GM04504 (cell line): Measurements from ENCODE around the gene GLTPD2.
A peak's percentile ranks its signal among the peaks of the same experiment; 100 is the strongest.

Experiments used
- DNase-seq: peaks from one replicate; pipeline ENCODE4 v3.0.0-alpha.2; 2012; ENCODE audit warnings: low read depth

Gene GLTPD2

DNA sequence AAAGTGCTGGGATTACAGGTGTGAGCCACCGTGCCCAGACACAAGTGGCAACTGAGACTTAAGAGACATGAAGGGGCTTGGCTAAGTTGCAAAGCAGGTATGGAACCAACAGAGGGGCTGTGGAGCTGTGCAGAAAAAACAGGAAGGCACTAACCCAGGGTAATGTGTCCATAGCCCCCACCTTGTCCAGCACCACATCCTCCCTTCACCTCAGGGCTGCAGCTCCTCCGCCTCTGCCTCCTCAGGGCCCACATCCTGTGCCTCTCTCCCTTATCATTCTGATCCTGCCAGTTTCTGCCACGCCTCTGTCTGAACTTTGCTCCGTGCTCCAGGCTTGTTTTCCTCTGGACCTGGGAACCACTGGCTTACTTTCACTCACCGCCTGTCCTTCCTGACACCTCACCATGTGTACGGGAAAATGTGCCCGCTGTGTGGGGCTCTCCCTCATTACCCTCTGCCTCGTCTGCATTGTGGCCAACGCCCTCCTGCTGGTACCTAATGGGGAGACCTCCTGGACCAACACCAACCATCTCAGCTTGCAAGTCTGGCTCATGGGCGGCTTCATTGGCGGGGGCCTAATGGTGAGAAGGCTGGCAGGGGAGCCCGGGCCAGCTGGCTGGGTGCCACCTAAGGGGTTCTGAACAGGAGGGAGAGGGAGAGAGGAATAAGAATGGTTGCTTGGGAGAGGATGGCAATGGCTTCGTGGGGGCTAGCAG, 17.1 kb upstream of the GLTPD2 start, which contains the start of gene TM4SF5:
Gene TM4SF5, plus strand, starts transcription at position 368 of the 716 bp plus-strand sequence. Its CDS starts 37 bp downstream, at position 405.
- DNase-seq, result no peak

DNA sequence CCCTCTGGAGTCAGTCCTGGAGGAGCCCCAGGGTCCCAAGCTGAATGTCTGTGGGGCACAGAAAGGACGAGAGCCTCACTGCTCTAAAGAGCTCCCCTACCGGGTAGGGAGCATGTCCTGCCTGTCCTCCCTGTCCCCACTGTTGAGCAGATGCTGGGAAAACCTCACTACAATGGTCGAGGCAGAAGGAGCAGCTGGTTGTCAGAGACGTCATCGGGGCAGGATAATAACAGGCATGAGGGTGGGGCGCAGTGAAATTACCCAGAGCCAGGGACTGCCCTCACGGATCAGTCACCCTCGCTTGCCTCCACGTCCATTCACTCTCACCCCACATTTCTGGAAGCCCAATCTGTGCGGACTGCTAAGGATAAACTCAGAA, 16.5 kb upstream of the GLTPD2 start:
- no peak for DNase-seq

- no peak for DNase-seq
Observed at GRCh38 chr17:4777969-4778760, 10.6 kb upstream of the GLTPD2 start.

- DNase-seq, result no peak
Observed at GRCh38 chr17:4780325-4780955, 8.3 kb upstream of the GLTPD2 start.

DNA sequence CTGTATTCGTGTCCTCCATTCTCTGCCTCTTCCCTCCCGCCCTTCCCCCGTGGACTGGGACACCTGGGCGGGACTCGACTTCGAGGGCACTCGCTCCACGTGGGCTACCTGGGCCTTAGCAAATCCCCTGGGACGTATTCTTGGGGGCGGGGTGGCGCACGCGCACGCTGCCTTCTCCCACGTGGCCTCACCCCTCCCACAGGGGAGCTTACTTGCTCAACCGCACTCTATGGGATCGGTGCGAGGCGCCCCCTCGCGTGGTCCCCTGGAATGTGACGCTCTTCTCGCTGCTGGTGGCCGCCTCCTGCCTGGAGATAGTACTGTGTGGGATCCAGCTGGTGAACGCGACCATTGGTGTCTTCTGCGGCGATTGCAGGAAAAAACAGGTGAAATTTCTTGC, 6.1 kb upstream of the GLTPD2 start:
- no peak for DNase-seq

GRCh38 chr17:4785311-4786105, 3.3 kb upstream of the GLTPD2 start:
- DNase-seq, result no peak

GRCh38 chr17:4786106-4786511, 2.7 kb upstream of the GLTPD2 start, which contains the start of gene VMO1:
TSS of gene VMO1 (minus strand) at chr17:4786364. CDS start at chr17:4786352, 12 bp downstream.
- DNase-seq, result no peak

DNA sequence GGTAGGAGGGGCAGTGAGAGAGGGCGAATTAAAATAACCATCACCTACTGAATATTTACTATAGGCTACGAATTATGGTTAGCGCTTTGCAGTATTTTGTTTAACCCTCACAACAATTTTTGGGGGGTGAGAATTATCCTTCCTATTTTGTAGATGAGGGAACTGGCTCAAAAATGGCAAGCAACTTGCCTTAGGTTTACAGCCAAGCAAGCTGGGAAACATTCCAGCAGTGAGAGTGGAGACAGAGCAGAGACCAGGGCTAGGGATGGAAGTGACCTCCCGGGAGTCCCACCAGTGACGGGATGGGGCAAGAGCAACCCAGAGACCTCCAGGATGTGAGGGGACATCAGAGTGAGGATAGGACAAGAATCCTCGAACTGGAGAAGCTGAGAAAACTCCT, 2.2 kb upstream of the GLTPD2 start:
- no peak for DNase-seq

- DNase-seq, result no peak
Observed at GRCh38 chr17:4788159-4788806, 481 bp upstream of the GLTPD2 start.

- no peak for DNase-seq
Observed at GRCh38 chr17:4789701-4789950, 862 bp downstream of the GLTPD2 start.

- peak; percentile 69 for DNase-seq
Observed at GRCh38 chr17:4789951-4790704, 1.4 kb downstream of the GLTPD2 start.

- no peak for DNase-seq
Observed at GRCh38 chr17:4790705-4791088, 1.9 kb downstream of the GLTPD2 start.

DNA sequence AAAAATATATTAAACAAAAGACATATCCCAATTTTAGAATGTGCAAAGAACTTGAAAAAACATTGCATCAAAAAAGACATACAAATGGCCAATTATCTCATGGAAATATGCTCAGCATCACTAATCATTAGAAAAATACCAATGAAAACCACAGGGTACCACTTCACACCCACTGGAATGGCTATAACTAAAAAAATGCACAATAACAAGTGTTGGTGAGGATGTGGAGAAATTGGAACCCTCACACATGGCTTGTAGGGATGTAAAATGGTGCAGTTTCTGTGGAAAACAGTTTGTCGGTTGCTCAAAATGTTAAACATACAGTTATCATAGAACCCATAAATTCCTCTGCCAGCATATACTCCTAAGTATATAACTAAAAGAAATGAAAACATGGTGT, 6.4 kb downstream of the GLTPD2 start:
- DNase-seq, result no peak

- DNase-seq, result no peak
Observed at GRCh38 chr17:4796552-4796920, 7.8 kb downstream of the GLTPD2 start.

GRCh38 chr17:4800462-4801196, 11.9 kb downstream of the GLTPD2 start:
- DNase-seq, result no peak

DNA sequence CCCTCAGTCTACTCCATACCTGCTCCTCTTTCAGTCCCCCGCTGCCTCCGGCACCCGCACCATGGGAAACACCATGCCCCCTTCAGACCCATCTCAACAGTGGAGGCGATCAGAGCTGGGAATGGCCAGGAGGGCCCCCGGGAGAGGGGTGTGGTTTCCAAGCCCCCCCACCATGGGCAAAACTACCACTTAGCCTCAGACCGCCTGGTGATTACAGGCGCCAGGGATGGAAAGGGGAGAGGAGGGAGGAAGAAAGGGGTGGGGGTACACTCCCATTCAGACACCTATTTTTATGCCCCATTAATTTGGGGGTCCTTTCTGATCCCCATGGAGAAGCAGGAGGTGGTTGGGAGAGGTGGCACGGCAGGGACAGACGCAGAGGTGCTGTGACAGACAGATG, 13.5 kb downstream of the GLTPD2 start, which contains the start of gene C17orf114:
Gene C17orf114, minus strand, starts transcription at position 101 of the 400 bp plus-strand sequence.
- no peak for DNase-seq

DNA sequence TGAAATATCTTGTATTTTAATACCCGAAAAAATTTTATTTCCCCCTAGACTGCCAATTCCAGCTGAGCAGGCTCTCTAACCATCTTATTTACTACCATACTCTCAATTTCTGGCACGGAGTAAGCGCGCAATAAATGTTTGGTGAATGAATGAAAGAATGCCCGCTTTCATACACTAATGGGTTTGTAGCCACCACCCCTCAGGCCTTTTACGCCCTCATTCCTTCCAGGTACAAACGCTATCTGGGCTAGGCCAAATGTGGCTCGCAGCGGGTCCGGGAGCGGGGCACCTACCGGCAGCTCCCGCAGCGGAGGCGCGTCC, 17.7 kb downstream of the GLTPD2 start:
- DNase-seq, result no peak

DNA sequence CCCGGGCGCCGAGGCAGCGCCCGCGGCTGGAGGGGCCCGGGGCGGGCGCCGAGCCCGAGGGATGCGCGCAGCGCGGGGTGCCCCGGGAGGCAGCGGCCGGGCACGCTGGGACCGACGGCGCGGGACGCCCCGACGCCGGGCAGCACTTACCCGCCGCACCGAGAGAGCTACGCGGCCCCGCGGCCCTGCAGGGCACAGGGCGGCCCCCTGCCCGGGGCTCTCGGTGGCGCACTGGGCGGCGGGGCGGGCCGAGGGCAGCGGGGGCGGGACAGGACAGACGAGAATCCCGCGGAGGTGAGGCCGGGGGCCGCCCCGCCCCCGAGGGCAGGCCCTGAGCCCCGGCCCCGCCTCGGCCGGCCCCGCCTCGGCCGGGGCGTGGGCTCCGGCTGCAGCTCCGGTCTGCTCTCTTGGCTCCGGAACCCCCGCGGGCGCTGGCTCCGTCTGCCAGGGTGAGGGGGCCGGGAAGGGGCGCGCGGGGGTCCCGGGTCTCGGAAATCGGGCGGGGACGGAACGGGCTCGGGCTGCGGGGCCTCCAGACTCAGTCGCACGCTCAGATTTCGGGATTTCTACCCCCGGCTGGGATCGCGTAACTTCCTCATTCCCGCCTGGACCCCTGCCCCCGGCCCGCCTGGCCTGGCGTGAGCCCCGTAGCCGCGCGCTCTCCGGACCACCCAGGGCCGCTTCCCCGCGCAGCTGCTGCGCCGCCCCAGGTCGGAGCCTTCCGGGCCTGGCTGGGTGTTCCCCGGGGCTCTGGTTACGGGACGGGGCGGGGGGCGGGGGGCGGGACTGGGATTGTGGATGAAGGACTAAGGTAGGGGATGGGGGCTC, 18.2 kb downstream of the GLTPD2 start, which contains the start of gene PLD2:
Gene PLD2, plus strand, starts transcription at position 376 of the 828 bp plus-strand sequence. CDS start 621 bp downstream, outside the sequence.
- DNase-seq, result peak; percentile 62

DNA sequence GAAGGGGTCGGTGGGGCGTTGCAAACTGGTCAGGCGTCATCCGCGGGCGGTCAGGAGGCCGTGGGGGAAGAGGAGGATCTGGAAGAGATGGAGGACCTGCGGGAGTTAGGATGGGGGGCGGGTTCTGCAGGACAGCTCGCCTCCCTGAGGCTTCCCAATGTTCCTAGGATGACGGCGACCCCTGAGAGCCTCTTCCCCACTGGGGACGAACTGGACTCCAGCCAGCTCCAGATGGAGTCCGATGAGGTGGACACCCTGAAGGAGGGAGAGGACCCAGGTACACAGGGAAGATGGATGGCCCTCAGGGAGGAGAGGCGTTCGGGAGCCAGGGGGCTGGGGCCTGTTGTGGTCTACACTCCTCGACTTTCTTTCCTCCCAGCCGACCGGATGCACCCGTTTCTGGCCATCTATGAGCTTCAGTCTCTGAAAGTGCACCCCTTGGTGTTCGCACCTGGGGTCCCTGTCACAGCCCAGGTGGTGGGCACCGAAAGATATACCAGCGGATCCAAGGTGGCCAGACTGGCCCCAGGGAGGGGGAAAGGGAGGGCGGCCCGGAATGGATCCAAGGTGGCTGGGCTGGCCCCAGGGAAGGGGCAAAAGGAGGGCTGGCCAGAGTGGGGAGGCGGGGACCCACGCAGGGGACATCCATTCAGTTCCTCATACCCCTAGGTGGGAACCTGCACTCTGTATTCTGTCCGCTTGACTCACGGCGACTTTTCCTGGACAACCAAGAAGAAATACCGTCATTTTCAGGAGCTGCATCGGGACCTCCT, 19.0 kb downstream of the GLTPD2 start:
- DNase-seq, result no peak
